Measurements from ENCODE around the gene CREB3L2.
"Not testable (repeated sequence)": the region's sequence is repeated elsewhere in the genome, so short reads cannot be mapped to it uniquely, and the experiment has no call there.

The CREB3L2 gene

GRCh38 chr7:137867289-137867688 is 134.6 kb downstream of the CREB3L2 start:
- DNase-seq: no peak

- DNase-seq: no peak
Measured at GRCh38 chr7:137865764-137866163, 136.1 kb downstream of the CREB3L2 start.

- no peak for DNase-seq
Measured at GRCh38 chr7:137862964-137863363, 138.9 kb downstream of the CREB3L2 start.

GRCh38 chr7:137862358-137862757 is 139.5 kb downstream of the CREB3L2 start:
- no peak for DNase-seq

- no peak for DNase-seq
Measured at GRCh38 chr7:137860542-137860941, 141.3 kb downstream of the CREB3L2 start.

DNA sequence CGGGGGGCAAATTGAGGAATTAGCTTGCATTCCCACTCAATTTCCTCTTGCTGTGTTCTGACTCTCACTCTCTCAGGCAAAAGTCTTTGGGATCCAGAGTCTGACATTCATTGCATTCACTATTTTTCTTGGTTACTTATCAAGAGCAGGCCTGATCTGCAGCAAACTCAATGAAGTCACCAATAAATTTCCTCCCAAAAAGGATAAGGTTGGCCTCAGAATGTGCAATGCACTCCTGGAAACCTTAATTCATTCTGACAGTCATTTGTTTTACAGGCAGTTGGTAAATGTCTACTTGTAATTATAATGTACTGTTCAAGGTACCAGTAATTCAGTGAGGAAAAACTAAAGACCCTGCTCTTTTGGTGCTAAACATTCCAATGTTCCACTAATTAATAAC is 148.8 kb downstream of the CREB3L2 start:
- no peak for DNase-seq

DNA sequence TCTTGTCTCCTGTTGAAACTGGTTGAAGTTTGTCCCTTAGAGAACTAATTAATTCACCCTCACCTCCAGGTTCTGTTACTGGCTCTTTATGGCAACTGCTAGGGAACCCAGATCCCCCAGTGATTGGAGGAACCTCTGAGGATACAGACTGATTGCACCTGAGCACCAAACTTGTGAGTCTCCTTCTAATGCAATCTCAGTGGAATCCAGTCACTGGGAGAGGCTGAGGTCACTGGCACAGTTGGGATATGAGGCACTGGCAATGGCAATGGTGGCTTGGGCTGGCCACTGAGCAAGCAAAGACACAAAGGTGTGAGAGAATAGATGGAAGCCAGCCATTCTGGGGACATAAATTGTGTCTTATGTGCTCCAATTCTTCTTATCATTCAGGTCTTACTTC is 149.8 kb downstream of the CREB3L2 start:
- no peak for DNase-seq

DNA sequence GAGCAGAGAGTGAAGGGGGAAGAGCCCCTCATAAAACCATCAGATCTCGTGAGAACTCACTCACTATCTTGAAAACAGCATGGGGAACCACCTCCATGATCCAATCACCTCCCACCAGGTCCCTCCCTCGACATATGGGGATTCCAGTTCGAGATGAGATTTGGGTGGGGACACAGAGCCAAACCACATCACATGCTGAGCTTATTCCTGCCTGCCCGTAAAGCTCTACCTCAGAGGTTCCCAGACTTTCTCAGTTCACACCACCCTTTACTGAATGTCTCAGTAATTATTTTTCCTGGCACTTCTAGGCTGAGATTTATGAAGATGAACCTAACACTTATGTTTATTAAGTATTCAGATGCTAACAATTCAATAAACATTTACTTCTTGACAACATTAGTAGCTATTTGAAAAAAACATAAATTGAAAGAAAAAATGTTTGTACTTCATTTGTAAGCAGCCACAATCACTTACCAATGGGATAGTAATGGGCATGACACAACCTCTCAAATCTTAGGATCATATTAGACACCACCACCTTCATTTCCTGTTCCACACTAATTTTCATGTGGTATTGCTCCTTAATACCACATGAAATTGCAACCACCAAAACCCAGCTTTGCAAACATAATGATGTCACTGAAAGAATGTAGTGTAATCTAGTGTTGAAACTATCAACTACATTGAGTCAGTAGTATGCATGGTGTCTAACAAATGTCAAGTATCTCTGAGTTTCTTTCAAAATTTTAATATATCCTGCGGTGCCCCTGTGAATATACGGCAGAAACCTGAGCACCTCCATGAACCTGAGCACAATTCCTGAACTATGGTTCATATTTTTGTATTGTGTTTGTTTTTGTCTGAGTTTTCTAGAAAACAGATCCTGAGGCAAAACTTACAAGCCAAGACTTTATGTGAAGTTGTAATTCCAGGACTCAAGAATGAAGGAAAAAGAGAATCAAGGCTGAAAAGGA is 150.6 kb downstream of the CREB3L2 start:
- peak; percentile 59 for DNase-seq

DNA sequence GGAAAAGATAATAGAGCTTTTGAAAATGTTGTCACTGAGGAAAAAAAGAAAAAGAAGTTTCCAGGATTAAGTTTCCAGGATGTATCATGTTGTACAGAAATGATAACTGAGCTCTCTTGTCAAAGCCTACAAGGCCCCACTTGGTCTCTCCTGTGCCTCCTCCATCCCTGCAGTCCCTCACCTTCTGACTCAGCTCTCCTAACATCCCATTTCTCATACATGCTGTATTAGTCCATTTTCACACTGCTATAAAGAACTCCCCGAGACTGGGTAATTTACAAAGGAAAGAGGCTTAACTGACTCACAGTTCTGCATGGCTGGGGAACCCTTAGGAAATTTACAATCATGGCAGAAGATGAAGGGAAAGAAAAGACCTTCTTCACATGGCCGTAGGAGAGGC is 151.3 kb downstream of the CREB3L2 start:
- DNase-seq: peak; percentile 60

- no peak for DNase-seq
Measured at GRCh38 chr7:137848095-137848494, 153.8 kb downstream of the CREB3L2 start.

- DNase-seq: peak; percentile 22
Measured at GRCh38 chr7:137847568-137848050, 154.3 kb downstream of the CREB3L2 start.

- DNase-seq: peak; percentile 23
Measured at GRCh38 chr7:137846827-137847567, 154.9 kb downstream of the CREB3L2 start, which contains the start of gene DGKI. Gene DGKI, minus strand, starts transcription at chr7:137846974.

- DNase-seq: no peak
Measured at GRCh38 chr7:137846549-137846826, 155.4 kb downstream of the CREB3L2 start.

GRCh38 chr7:137844677-137845425 is 157.0 kb downstream of the CREB3L2 start:
- DNase-seq: no peak

DNA sequence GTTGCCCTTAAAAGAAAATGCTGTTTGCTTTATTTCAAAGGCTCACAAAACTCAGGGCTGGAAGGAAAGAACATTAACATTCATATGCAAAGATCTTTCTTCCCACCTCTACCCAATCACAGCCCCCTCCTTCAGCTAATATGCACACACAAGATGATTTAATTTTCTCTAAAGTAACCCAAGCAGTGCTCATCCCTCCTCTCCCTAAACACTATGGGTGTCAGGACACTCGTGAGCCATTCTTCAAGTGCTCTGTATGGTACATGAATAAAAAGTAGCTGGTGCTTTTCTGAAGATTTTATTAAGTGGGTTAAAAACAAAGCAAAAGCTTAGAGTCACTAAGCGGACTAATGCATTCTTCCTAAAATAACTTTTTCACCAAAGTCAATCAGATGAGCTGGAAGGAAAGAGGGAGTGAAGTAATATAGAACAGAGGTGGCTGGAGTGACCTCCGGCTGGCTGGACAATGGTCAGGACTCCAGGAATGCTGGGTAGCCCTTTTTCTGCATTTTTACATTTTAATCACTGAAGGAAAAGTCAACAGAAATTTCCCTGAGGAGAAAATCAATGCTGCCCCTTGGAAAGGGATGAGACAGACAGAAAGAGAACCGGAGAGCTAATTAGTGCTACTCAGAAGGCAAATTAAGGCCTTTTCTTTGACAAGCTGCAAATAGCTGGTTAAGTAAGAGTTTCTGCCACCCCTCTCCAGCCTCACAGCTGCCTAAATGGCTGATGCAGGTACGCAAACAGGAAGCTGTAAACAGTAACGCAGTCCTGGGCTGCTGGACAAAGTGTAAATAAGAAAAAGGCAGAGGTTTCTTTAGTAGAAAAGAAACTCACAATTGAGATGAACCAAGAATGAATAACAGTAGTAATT is 161.7 kb downstream of the CREB3L2 start:
- no peak for DNase-seq

- no peak for DNase-seq
Measured at GRCh38 chr7:137838706-137839315, 163.1 kb downstream of the CREB3L2 start.

GRCh38 chr7:137836541-137836940 is 165.3 kb downstream of the CREB3L2 start:
- no peak for DNase-seq

GRCh38 chr7:137836113-137836509 is 165.8 kb downstream of the CREB3L2 start:
- DNase-seq: no peak

DNA sequence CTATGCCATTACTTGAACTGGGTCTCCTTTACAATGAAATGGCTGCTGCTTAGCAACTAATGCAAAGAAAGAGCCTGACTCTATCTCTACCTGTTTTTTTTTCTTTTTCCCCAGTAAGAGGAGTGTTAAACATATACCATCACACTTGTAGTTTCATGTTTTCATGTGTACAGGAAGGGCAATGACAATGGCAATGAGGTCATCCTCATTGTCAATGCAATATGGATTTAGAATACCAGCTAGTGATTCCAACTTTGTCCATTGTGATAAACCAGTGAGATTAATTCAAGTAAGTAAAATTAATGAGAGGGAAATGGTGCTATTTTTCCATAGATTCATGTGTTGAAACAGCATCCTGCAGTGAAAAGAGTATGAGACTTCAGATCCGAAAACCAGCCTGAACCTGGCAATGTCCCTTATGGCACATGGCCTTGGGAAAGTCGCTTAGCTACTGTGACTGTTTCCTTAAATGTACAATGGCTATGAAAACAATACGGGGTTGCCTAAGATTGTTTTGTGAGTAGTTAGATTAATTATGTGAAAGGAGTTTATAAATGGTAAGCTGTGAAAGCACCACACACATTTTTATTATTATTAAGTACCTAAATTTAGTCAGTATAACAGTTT is 166.3 kb downstream of the CREB3L2 start:
- DNase-seq: no peak

DNA sequence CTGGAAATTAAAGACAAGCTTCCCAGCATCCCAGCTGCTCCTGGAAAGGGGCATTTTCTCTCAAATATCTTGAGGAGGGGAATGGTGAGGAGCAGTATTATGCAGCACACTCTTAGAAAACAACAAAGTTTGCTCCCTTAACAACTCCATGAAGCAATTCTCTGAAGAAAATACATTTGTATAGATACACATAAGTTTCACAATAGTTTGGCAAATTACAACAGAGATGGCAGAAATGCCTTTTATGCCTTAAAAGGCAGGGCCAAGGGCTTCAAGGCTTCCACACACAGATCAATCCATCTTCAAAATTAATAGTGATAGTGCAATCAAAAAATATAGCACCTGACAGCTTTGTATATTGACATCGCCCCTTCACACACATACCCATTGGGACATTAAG is 167.3 kb downstream of the CREB3L2 start:
- DNase-seq: no peak

- DNase-seq: not testable (repeated sequence)
Measured at GRCh38 chr7:137832990-137833389, 168.9 kb downstream of the CREB3L2 start.

Measured in fibroblast of skin of abdomen (primary cell).